Stimulated activated CD4-positive, alpha-beta T cell treated with anti-CD3 and anti-CD28 coated beads, TNF-alpha, amount 100 ng/mL, for 24 hours (primary cell): ENCODE measurements around the gene ODAD2.

Experiments
- DNase-seq, 3 experiments: peaks; one replicate each; pipeline ENCODE4 v3.0.0-alpha.2; 2020; ENCODE audit warnings: low read depth in 3 of 3

Gene ODAD2

DNA sequence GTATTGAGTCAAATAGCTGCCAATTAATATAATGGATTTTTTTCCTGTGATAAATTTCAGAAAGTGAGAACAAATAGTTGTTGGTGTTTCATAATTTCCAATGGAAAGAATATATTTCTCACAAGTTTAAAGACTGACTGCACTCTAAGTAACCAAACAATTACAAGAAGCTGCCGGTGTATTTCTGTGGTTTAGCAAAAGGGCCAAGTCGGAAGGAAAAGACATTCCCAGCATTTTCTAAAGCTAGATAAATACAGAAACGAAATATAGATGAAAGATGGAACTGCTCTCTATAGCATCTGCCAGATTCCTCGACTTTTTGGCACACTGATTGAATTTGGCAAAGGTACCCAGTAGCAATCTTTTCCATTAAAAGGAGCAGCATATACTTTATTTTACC lies 160.5 kb downstream of the ODAD2 start:
- DNase-seq, result no peak

DNA sequence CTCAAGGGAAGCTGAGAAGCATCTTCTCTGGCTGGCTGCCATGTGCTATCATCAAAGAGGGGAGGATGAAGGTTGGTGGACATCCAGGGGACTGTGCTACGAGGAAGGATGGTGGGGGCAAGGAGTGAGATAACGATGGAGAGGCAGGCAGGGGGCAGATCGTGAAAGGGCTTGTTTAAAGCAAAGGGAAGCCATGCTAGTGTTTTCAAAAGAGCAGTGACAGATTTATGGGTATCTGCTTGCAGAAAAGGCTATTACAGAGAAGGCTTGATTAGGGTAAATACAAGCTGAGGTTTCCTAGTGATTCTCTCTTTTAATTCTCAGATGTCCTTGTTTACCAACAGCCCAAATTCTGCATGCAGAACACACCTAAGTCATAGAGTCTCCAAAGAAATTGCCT lies 164.4 kb downstream of the ODAD2 start:
- no peak for DNase-seq

DNA sequence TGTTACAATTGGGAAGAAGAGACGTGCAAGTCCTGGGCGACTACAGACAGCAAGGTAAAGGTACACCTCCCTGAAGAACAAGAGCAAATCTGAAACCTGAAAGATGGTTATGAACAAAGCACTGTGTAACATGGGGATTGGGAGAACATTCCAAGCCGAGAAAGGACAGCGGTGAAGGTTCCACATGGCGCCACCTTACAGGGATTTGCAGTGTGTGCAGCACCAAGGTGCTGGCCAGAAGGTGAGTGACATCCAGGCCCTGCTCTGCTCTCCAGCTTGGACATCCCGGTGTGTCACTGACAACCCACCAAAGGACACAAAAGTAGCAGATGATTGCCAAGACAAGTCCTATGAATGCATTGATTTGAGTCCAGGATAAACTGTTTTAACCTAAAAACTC lies 165.1 kb downstream of the ODAD2 start:
- DNase-seq, result no peak

DNA sequence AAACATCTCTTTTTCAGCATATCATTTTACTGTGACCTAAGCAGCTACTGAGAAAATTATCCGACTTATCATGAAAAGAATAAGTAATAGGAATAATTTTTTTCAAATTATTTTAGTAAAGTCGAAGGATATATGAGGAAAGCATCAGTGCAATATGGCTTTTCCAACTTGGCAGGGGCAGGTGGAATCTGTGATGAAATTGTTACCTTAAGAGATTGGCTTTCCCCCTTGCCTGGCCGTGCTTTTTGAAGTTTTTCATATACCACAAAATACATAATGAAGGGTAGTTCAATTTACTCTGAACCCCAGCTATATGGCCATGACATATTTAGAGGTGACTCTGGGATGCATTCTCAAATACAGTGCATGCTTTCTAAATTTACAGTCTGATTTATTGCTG lies 166.1 kb downstream of the ODAD2 start:
- no peak for DNase-seq

DNA sequence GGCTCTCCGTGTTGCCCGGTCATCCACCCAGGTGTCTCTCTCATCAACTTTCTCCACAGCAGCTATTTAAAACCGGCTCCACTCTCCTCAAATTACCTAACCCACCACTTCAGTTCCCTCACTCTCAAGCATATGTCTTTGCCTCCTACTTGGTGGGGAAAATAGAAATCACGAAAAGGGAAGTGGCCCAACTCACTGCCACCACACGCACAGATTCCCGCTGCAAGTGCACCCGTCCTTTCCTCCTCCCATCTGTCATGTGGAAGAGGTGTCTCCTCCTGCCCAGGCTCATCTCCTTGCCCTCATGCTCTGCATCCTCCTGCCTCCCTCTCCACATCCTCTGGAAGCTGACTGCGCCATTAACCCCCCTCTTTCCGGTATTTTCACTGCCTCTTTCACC lies 172.5 kb downstream of the ODAD2 start:
- DNase-seq, result no peak

DNA sequence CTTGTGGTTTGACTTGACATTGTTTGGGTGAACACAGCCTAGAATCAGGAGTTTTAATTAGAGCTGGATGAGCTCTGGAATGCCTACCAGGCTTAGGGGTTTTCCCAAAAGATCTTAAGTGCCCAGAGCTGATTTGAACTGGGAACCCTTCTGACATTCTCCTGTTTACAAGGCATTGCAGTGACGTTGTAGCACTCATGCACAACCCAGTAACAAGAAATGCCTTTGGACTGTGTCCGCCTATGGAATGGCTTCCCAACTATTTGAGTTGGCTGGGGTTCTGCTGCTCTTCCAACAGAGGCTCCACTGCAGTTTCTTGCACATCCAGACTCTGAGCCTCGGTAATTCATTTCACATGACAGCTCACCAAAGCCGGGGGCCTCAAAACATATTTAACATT lies 176.6 kb downstream of the ODAD2 start:
- no peak for DNase-seq

DNA sequence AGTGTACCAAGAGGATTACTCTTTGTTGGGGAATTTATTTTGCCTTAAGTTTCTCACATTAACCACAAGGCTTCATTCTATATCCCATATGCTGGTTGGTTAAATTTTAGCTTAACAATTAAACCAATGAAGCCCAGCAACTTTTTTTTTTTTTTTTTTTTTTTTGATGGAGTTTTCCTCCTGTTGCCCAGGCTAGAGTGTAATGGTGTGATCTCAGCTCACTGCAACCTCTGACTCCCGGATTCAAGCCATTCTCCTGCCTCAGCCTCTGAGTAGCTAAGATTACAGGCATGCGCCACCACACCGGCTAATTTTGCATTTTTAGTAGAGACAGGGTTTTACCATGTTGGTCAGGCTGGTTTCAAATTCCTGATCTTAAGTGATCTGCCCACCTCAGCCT lies 178.2 kb downstream of the ODAD2 start:
- no peak for DNase-seq

DNA sequence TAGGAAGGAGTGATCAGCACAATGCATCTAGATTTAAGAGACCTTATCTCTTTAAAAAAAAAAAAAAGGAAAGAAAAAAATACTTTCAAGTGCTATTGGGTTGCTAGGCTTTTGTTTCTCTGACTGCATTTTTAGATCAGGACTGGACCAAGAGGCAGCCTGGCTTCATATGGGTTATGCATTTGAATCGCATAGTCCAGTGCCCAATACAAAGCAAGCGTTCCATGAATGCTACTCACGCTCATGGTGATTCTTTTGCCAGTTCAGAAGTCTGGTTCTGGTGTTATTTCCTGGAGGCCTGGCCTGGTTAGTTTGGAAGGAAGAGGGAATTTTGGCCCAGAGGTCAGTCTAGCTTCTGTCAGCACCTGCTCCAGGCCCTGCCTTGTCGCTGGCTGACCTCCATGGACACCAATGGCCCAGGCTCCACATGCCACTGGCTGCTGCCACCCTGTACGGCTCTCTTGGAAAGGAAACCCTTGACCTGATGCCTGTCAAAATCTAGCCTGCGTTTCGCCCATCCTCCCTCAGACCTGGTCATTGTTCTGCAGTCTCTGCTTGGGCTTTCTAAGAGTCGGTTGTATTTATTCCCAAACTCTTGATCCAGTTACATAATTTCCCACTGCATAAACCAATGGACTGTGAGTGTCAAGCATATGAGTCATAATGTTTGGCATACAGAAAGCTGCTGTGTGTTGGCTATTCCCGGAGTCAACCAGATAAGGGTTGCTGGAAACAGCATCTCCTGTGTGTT lies 178.9 kb downstream of the ODAD2 start:
- no peak for DNase-seq

DNA sequence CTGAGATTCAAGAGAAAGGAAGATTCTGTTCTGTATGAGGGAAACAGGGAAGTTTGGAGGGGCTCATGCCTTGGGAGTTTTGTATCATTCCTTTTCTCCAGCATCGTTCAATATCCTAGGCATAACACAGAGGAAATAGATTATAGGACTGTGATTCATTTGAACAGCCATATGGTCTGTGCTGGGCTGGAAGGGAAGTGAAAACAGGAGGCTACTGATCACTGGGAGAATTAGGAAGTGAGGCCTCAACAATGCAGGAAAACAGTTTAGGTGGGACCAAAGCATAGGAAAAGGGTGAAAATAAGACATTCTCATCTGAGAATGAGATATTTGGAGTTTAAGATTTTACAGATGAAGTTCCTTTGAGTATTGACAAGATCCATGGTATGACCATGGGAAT lies 182.6 kb downstream of the ODAD2 start:
- DNase-seq, result no peak

DNA sequence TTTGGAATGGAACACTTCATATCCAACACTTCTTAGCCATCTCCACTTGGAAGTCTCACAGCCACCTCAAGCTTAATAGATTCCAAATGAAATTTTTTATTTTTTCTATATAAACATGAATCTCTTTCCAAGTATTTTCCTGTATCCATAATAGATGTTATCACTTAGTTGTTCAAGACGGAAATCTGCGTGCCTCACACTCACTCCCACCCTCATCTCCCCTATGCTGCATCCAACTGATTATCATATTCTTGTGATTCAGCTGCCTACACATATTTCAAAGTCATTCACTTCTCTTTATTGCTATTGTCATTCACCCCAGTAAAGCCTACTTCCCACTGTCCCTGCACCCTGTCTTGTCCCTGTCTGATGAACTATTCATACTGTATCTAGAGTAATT lies 183.0 kb downstream of the ODAD2 start:
- DNase-seq, result no peak

DNA sequence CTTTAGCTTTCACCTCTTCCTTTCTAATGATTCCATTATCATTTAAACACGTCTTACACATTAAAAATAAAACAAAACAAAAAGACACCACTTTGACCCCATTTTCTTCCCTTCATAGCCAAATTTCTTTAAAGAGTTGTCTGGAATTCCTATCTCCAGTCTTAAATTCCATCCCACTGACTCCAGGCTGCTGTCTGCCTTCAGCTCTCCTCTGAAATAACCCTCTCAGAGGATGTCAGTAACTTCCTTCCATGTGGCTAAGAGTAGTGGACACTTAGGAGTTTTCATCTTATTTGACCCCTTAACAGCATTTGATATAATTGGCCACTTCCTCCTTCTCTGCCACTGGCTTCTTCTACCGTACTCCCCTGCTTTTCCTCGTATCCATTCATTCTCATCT lies 183.6 kb downstream of the ODAD2 start:
- DNase-seq, result no peak

DNA sequence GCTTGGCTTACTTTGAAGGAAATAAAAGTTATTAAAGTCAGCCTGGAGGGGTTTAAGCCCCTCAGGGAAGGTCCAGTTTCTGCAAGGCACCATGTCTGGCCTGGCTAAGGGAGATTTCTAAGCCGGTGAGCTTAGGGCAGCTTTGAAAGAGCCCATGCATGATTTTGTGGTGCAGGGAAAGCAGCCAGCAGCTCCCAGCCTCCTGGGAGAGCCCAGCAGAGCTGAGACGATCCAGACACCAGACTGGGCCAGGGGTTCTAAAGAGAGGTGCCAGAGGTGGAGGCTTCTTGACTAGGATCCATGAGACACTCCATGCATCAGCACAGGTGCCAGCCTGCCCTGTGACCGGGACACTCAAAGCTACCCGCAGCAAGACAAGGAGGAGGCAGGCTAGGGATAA lies 193.7 kb downstream of the ODAD2 start:
- DNase-seq, result no peak

DNA sequence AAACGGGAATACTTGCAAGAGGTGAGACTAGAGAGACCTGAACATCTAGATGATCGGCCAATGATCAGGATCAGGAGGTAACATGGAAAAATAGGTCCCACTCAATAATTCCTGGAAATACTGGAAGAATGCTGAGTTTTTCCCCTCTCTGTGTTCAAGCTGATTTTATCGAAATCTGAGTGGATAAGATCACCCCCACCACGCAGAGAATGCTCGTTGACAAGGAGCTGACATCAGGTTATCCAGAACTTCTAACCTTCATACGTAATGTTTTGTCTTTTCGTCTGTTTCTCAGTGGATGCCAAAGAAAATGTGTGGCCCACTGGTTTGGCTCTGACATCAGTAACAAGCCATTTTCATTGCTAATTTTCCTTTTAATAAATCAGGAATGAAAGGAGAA lies 194.7 kb downstream of the ODAD2 start:
- DNase-seq, result no peak

DNA sequence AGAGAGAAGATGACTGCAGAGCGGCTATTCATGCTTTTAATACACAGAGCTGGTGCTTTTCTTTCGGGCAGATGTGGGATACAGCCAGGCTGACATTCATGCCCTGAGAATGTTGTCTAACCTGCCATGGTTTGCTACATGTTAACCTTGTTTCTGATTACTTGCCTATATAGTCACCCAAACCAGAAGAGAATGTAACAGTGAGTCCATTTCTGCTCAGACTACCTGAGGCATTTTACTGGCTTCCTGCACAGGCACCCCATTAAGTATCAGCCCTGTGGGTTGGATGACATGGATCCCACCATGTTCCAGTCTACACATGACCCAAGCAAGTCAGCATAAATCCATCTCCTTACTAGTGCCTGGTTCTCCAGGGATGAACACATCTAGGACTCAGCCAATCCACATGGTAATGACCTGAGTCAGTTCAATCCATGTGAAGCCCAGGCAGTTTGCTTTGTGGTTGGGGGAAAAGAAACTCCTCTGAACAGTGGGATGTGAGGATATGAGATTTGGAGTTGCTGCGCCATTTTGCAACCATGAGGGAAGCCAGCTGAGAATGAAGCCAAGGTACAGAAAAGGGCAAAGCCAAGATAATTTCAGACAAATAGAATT lies 197.6 kb downstream of the ODAD2 start:
- no peak for DNase-seq

DNA sequence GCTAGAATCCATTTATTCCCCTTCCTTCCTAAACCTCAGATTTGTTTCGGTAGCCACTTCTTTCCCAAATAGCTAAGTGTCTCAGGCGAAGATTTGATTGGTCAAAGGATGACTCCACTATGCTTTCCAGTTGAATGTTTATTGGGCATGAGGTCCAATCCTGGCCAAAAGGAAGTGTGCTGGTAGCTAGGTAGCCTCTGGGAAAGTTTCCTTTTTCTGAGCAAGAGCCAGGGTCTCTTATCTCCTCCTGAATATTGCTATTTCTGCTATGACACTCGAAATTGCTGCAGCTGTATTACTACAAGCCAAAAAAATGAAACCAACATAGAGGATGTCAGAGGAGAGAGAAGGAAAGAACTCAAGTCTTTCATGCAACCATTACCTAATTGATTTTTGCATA lies 199.8 kb downstream of the ODAD2 start:
- no peak for DNase-seq

DNA sequence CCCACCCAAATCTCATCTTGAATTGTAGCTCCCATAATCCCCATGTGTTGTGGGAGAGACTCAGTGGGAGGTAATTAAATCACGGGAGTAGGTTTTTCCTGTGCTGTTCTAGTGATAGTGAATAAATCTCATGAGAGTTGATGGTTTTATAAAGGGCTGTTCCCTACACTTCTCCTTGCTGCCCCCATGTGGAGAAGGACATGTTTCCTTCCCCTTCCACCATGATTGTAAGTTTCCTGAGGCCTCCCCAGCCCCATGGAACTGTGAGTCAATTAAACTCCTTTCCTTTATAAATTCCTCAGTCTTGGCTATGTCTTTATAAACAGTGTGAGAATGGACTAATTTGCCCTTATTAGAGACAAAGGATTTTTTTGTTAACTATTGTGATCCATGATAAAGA lies 204.7 kb downstream of the ODAD2 start:
- DNase-seq, result no peak

DNA sequence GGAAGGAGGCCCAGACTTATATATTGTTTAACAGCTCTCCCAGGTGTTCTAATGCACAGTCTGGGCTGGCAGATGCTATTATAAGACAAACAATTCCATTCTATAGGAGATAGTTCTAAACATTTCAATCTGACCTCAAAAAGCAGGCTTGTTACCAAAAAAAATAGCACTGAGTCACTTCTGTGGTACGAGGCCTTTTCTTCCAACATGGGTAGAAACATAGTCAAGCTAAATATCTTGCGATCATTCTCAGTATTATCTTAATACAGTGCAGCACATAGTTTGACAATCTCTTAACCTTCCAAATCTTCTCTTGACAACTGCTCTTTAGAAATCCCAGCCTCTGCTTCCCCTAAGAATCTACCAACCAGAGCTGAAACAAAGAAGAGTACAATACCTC lies 206.7 kb downstream of the ODAD2 start:
- no peak for DNase-seq

DNA sequence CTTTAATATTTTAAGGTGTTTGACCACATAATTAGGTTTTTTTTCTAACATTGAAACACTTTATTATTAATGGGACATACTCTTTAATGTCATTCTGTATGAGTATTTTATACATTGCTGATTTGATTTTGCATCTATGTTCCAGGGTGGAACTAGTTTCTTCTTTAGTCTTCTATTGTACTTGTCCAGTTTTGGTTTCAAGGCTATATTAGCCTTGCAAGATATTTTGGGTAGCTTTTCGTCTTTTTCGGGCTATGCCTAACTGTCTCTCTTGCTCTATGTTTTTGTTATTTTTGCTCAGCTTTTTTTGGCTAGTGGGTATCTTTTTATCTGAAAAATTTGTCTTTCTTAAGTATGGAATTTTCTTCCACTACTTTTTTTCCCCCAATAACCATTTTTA lies 214.6 kb downstream of the ODAD2 start:
- DNase-seq, result no peak

DNA sequence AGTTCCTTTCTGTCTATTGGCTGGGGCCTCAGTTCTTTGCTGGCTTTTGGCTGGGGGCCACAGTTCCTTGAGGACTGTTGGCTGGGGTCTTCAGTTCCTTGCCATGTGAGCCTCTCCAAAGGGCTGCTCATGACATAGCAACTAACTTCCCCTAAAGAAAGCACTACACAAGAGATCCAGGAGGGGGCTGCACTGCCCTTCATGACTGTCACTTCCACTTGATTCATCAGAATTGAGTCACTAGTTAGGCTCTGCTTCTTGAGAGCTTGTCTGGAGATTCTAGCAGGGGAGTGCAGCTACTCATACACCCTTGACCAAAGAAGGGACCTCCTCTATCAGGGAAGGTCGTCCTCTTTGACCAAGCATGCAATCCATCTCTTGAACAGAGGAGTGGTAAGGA lies 215.2 kb downstream of the ODAD2 start:
- DNase-seq, result peak; percentile 3 to 13 (median 5)

DNA sequence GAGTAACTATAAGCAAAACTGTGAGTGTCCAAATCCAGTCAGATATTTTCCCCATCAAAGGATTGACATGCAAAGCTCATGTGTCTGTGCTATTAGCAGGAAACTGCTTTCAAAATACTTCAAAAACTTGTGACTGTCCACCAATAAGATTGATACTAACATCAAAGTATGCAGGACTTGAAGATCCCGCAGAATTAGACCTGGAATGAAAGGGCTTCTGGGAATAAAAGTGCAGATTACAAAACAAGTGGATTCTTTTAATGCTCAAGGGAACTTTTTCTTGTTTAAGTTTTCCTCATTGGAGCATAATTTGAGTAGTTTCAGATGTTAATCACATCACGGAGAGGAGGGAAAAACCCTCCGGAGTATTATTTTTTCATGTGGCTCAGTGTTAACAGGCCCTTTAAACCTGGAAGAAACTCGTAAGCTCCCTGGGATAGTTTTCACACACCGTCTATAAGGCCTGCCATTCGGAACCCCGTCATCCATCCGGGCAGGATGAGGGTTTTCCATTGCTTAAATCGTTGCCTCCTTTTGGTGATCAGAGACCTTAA lies 219.3 kb downstream of the ODAD2 start:
- no peak for DNase-seq

DNA sequence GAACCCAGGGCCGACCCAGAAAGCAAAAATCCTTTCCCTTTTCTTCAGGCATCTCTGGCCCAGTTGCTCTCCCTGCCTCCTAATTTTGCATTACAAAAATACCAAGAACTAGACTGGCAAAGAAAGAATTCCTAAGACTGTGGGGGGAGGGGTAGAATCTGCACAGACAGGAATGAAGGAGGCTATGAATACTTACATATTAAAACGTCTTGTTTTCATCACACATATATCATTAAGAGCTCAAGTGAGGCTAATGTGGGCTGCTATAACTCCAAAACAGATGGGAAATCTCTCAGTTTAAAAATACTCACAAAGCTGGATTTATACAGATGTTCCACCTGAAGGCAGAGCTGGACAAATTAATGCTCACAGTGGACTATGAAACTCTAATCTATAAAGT lies 224.0 kb downstream of the ODAD2 start:
- DNase-seq, result no peak

DNA sequence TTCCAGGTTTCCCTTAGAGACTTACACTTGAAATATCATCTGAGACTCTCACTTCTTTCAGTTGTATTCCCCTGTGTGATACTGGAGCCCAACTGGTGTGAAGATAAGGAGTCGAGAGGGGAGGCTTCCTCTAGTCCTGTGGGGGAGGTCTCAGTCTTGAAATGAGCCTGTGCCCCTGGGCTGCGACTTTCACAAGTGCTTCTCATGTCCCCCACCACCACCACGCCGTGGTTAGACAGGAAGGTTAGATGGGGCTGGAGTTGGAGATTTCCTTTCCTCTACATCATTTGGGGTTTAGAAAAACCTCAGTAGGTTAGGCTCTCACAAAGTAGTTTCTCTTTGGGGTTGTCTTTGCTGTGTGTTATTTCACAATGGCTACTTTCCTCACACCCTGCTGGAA lies 227.6 kb downstream of the ODAD2 start:
- DNase-seq, result peak in 1 of 3 experiments; percentile 9

DNA sequence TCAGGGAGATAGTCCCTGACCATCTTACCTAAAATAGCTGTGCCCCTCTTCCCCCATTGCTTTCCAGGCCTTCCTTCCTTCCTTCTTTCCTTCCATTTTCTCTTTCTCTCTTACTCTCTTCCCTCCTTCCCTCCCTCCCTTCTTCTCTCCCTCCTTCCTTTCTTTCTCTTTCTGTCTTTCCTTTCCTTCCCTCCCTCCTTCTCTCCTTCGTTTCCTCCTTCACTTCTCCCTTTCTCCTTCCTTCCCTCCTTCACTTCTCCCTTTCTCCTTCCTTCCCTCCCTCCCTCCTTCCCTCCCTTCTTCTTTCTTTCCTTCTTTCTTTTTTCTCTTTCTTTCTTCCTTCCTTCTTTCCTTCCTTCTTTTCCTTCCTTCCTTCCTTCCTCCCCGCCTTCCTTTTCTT lies 228.7 kb downstream of the ODAD2 start:
- DNase-seq, result no peak
